GM21526 (cell line): ENCODE measurements around the gene TRIM43B.
"Not testable (repeated sequence)": the region's sequence is repeated elsewhere in the genome, so short reads cannot be mapped to it uniquely, and the experiment has no call there.

Experiments
- ATAC-seq: cut with Tn5 transposase; IDR thresholded peaks from one replicate; pipeline ENCODE4 v1.9.1; 2021; ENCODE audit warnings: moderate library complexity; ENCODE audit not compliant: unreplicated experiment, low FRiP score

The TRIM43B gene

GRCh38 chr2:95434507-95435076 is 50.0 kb downstream of the TRIM43B start:
- not testable (repeated sequence) for ATAC-seq

- not testable (repeated sequence) for ATAC-seq
Measured at GRCh38 chr2:95433973-95434372, 50.6 kb downstream of the TRIM43B start.

- ATAC-seq = not testable (repeated sequence)
Measured at GRCh38 chr2:95433373-95433772, 51.2 kb downstream of the TRIM43B start.

GRCh38 chr2:95429748-95430467 is 54.6 kb downstream of the TRIM43B start:
- not testable (repeated sequence) for ATAC-seq

GRCh38 chr2:95427196-95427867 is 57.2 kb downstream of the TRIM43B start:
- ATAC-seq = not testable (repeated sequence)
